Stimulated activated CD4-positive, alpha-beta T cell treated with anti-CD3 and anti-CD28 coated beads, Interleukin-2, amount 100 ng/mL, for 4 hours (primary cell): ENCODE measurements around the gene PRR33.

Experiments used
- DNase-seq: peaks from one replicate; pipeline ENCODE4 v3.0.0-alpha.2; 2020; ENCODE audit warnings: low read depth

Gene PRR33

GRCh38 chr11:1927848-1928469 is 36.3 kb upstream of the PRR33 start:
- DNase-seq, result no peak

- DNase-seq, result no peak
Measured at GRCh38 chr11:1927026-1927847, 35.5 kb upstream of the PRR33 start.

- no peak for DNase-seq
Measured at GRCh38 chr11:1926156-1927025, 34.7 kb upstream of the PRR33 start.

GRCh38 chr11:1925373-1926155 is 33.9 kb upstream of the PRR33 start:
- DNase-seq, result no peak

- DNase-seq, result no peak
Measured at GRCh38 chr11:1924646-1925372, 33.1 kb upstream of the PRR33 start.

- no peak for DNase-seq
Measured at GRCh38 chr11:1924181-1924580, 32.5 kb upstream of the PRR33 start.

- DNase-seq, result no peak
Measured at GRCh38 chr11:1923201-1923956, 31.7 kb upstream of the PRR33 start.

- DNase-seq, result no peak
Measured at GRCh38 chr11:1922481-1923081, 30.9 kb upstream of the PRR33 start.

GRCh38 chr11:1921574-1922141 is 30.0 kb upstream of the PRR33 start:
- DNase-seq, result no peak

- DNase-seq, result no peak
Measured at GRCh38 chr11:1920909-1921573, 29.3 kb upstream of the PRR33 start.

GRCh38 chr11:1920128-1920908 is 28.6 kb upstream of the PRR33 start:
- no peak for DNase-seq

GRCh38 chr11:1919391-1920127 is 27.9 kb upstream of the PRR33 start, which contains the start of gene TNNT3:
TSS of gene TNNT3 (plus strand) at chr11:1919703. CDS start at chr11:1922875, 3,172 bp downstream.
- no peak for DNase-seq

GRCh38 chr11:1918436-1919315 is 27.0 kb upstream of the PRR33 start:
- DNase-seq, result no peak

- DNase-seq, result no peak
Measured at GRCh38 chr11:1917523-1918435, 26.1 kb upstream of the PRR33 start.

- DNase-seq, result no peak
Measured at GRCh38 chr11:1916986-1917522, 25.4 kb upstream of the PRR33 start.
